GM06990 (cell line): ENCODE data around the gene ASXL2.

Experiments used
- DNase-seq: peaks from one replicate; pipeline ENCODE4 v3.0.0-alpha.2; 2011; ENCODE audit not compliant: insufficient read length; ENCODE audit errors: extremely low read depth
- H3K27me3 ChIP-seq: replicated peaks from 2 replicates; pipeline ENCODE4 v1.6.0; 2011; ENCODE audit warnings: low read length; ENCODE audit not compliant: control insufficient read depth, insufficient read depth
- H3K36me3 ChIP-seq: 2 replicates; pipeline ENCODE4 v1.5.1; 2011; ENCODE audit warnings: low read length; ENCODE audit not compliant: control insufficient read depth, insufficient read depth
- H3K4me3 ChIP-seq: replicated peaks from 2 replicates; pipeline ENCODE4 v1.5.1; 2011; ENCODE audit warnings: low read depth, mild to moderate bottlenecking, control low read depth, low read length
- TF ChIP-seq, protein P1 (sequence below): IDR thresholded peaks from 2 replicates; pipeline ENCODE4 v1.5.1; 2011; ENCODE audit warnings: low read length, control low read depth, mild to moderate bottlenecking, inconsistent platforms; ENCODE audit not compliant: insufficient read depth, poor library complexity, severe bottlenecking

The ASXL2 gene

DNA sequence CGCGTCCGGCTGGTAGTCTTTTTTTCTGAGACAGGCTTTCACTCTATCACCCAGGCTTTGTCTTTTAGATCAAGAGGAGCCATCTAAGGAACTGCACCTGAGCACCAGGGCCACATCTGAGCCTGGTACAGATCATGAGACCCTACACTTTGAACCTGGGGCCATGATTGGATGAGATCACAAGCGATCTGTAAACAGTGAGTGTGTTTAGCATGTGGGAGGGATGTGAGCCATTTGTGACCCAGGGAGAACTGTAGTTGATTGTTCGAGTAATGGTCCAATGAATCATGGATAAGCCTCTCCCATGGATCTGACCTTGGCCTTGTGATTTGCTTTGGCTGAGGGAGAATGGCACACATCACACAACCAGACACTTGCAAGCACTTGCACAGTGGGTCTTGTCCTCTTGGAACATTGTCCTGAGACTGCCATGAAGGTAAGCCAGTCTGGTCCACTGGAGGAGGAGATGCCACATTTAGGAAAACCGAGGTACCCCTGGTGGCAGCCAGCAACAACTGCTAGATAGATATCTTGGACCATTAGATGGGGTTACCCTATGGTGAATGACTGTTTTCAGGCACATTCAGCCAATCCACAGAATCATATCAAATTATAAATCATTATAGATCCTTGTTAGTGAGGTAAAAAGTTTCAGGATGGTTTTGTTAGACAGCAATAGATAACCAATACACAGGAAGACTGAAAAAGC, 185.4 kb downstream of the ASXL2 start:
- Histone ChIP-seq H3K27me3 (no peaks in the 10 kb centered on the region), H3K4me3 (no peak overlapping the region), H3K36me3 (no peaks in the 10 kb centered on the region)
- TF ChIP-seq, protein P1, sequence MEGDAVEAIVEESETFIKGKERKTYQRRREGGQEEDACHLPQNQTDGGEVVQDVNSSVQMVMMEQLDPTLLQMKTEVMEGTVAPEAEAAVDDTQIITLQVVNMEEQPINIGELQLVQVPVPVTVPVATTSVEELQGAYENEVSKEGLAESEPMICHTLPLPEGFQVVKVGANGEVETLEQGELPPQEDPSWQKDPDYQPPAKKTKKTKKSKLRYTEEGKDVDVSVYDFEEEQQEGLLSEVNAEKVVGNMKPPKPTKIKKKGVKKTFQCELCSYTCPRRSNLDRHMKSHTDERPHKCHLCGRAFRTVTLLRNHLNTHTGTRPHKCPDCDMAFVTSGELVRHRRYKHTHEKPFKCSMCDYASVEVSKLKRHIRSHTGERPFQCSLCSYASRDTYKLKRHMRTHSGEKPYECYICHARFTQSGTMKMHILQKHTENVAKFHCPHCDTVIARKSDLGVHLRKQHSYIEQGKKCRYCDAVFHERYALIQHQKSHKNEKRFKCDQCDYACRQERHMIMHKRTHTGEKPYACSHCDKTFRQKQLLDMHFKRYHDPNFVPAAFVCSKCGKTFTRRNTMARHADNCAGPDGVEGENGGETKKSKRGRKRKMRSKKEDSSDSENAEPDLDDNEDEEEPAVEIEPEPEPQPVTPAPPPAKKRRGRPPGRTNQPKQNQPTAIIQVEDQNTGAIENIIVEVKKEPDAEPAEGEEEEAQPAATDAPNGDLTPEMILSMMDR: no peak
- DNase-seq: no peak

- Histone ChIP-seq H3K36me3 (no peaks in the 10 kb centered on the region), H3K27me3 (no peaks in the 10 kb centered on the region), H3K4me3 (no peak overlapping the region)
- TF ChIP-seq, protein P1: no peak
- DNase-seq: no peak
These were observed 186.1 kb downstream of the ASXL2 start for GRCh38 chr2:25692143-25692542.

GRCh38 chr2:25690058-25690457, 188.2 kb downstream of the ASXL2 start:
- Histone ChIP-seq H3K4me3 (no peak overlapping the region), H3K27me3 (no peaks in the 10 kb centered on the region), H3K36me3 (no peaks in the 10 kb centered on the region)
- TF ChIP-seq, protein P1: no peak
- DNase-seq: no peak

GRCh38 chr2:25688236-25688635, 190.1 kb downstream of the ASXL2 start:
- no peaks in the 10 kb centered on the region for H3K27me3 ChIP-seq
- TF ChIP-seq, protein P1: no peak
- DNase-seq: no peak

GRCh38 chr2:25685741-25686140, 192.5 kb downstream of the ASXL2 start:
- Histone ChIP-seq H3K4me3 (no peak overlapping the region), H3K36me3 (no peaks in the 10 kb centered on the region), H3K27me3 (no peaks in the 10 kb centered on the region)
- no peak for DNase-seq
- TF ChIP-seq, protein P1: no peak

More at GRCh38 chr2:25688236-25688635, 190.1 kb downstream of the ASXL2 start:
- Histone ChIP-seq H3K36me3 (no peaks in the 10 kb centered on the region), H3K4me3 (no peak overlapping the region)
